NCI-H1930 (cell line): ENCODE measurements around the gene TUT4.
"Not testable (repeated sequence)": the region's sequence is repeated elsewhere in the genome, so short reads cannot be mapped to it uniquely, and the experiment has no call there.

ENCODE experiments used
- DNase-seq, 2 experiments: peaks; one replicate each; lab custom pipeline; 2025; lab: John Stamatoyannopoulos, UW

Gene TUT4

GRCh38 chr1:52552505-52553361 lies at the start of gene TUT4:
TUT4 (minus strand) TSS chr1:52553092; CDS start chr1:52526280, 26,812 bp downstream.
- DNase-seq, result peak; percentile 78 to 79

- DNase-seq, result peak in 1 of 2 experiments; percentile 16
Measured at GRCh38 chr1:52601991-52602855, 49.3 kb upstream of the TUT4 start, which contains the start of gene GPX7. GPX7 (plus strand) TSS chr1:52602371; CDS start chr1:52602410, 39 bp downstream.

- no peak for DNase-seq
Measured at GRCh38 chr1:52601519-52601918, 48.6 kb upstream of the TUT4 start.

- DNase-seq, result no peak
Measured at GRCh38 chr1:52600533-52601179, 47.8 kb upstream of the TUT4 start.

GRCh38 chr1:52599236-52599635 lies 46.3 kb upstream of the TUT4 start:
- no peak for DNase-seq

- no peak for DNase-seq
Measured at GRCh38 chr1:52598729-52599128, 45.8 kb upstream of the TUT4 start.

GRCh38 chr1:52597912-52598311 lies 45.0 kb upstream of the TUT4 start:
- no peak for DNase-seq

GRCh38 chr1:52595061-52595460 lies 42.2 kb upstream of the TUT4 start:
- DNase-seq, result no peak

GRCh38 chr1:52593495-52593894 lies 40.6 kb upstream of the TUT4 start:
- DNase-seq, result no peak

GRCh38 chr1:52592637-52593323 lies 39.9 kb upstream of the TUT4 start:
- no peak for DNase-seq

- DNase-seq, result no peak
Measured at GRCh38 chr1:52590266-52590665, 37.4 kb upstream of the TUT4 start.

- DNase-seq, result no peak
Measured at GRCh38 chr1:52588535-52588934, 35.6 kb upstream of the TUT4 start.

- no peak for DNase-seq
Measured at GRCh38 chr1:52588027-52588426, 35.1 kb upstream of the TUT4 start.

GRCh38 chr1:52585474-52585873 lies 32.6 kb upstream of the TUT4 start:
- no peak for DNase-seq

GRCh38 chr1:52582116-52582696 lies 29.3 kb upstream of the TUT4 start:
- DNase-seq, result no peak

- DNase-seq, result no peak
Measured at GRCh38 chr1:52580283-52580682, 27.4 kb upstream of the TUT4 start.

- no peak for DNase-seq
Measured at GRCh38 chr1:52579415-52579814, 26.5 kb upstream of the TUT4 start.

- DNase-seq, result not testable (repeated sequence)
Measured at GRCh38 chr1:52578066-52578465, 25.2 kb upstream of the TUT4 start.

GRCh38 chr1:52576074-52576473 lies 23.2 kb upstream of the TUT4 start:
- no peak for DNase-seq

- no peak for DNase-seq
Measured at GRCh38 chr1:52574594-52574993, 21.7 kb upstream of the TUT4 start.

GRCh38 chr1:52572387-52572786 lies 19.5 kb upstream of the TUT4 start:
- no peak for DNase-seq
